T follicular helper cell (primary cell): ENCODE data around the gene TRIP13.
"Not testable (repeated sequence)": the region's sequence is repeated elsewhere in the genome, so short reads cannot be mapped to it uniquely, and the experiment has no call there.

Experiments
- DNase-seq: peaks from one replicate; pipeline ENCODE4 v3.0.0-alpha.2; 2020; ENCODE audit warnings: low read depth
- total RNA-seq, 2 experiments: gene quantifications; one replicate each; lab custom pipeline; 2026; lab: John Stamatoyannopoulos, UW

TRIP13 gene
- total RNA-seq = 1.9 to 9.1 reads per million in 2 experiments

GRCh38 chr5:892394-893136, at the start of gene TRIP13, which contains the start of gene BRD9:
TRIP13 (plus strand) TSS chr5:892884; CDS start chr5:892999, 115 bp downstream.
BRD9 (minus strand) TSS chr5:892801; CDS start chr5:892657, 144 bp downstream.
- DNase-seq = peak; percentile 74

DNA sequence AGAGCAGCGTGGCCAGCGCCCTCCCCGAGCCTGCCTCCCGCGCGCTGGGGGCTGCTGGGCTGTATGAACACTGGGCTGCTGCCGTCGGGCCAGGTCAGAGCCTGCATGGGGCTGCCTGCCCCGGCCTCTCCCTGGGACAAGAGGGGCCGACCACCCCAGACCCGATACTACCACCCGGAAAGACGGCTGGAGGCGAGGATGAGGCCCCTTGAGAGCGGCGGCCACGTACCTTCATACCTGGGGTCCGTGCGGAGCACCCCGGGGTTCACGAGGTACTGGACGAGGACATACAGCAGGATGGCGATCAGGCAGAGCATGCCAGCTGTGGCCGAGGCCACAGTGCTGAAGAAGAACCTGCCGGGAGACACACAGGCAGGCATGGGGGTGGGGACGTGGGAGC, 49.3 kb upstream of the TRIP13 start:
- DNase-seq = not testable (repeated sequence)

- DNase-seq = not testable (repeated sequence)
Measured at GRCh38 chr5:843926-844325, 48.8 kb upstream of the TRIP13 start.

- not testable (repeated sequence) for DNase-seq
Measured at GRCh38 chr5:844426-844825, 48.3 kb upstream of the TRIP13 start.

DNA sequence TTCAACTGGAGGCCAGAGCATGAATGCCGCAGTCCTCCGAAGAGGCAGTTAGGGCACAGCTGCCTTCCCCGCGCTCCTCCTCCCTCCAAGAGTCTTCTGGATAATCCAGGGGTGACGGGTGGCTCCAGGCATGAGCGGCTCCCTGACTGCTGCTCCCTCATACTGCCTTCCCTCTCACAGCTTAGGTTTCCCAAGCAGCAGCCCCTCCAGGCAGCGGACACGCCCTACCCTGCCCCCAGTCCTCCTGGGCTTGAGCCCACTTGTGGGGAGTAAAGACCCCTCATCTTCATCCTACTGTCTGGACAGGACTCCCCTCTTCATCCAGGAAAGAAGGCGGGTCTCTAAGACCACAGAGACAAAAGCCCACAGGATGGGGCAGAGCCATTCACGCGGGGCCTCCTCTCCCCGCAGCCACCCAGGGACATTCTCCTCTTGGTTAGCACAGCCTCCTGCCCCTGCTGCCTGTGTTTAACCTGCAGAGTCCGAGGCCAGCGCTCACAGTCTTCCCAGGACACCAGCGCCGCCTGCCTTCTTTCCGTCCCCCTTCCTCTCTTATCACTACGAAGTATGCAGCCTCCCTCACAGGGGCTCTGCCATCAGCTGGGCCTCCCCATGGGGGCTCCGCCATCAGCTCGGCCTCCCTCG, 47.5 kb upstream of the TRIP13 start:
- not testable (repeated sequence) for DNase-seq

- DNase-seq = not testable (repeated sequence)
Measured at GRCh38 chr5:845676-846601, 46.7 kb upstream of the TRIP13 start.

- not testable (repeated sequence) for DNase-seq
Measured at GRCh38 chr5:846602-847091, 46.0 kb upstream of the TRIP13 start.

- not testable (repeated sequence) for DNase-seq
Measured at GRCh38 chr5:847212-847611, 45.5 kb upstream of the TRIP13 start.

GRCh38 chr5:847736-848135, 44.9 kb upstream of the TRIP13 start:
- DNase-seq = not testable (repeated sequence)

DNA sequence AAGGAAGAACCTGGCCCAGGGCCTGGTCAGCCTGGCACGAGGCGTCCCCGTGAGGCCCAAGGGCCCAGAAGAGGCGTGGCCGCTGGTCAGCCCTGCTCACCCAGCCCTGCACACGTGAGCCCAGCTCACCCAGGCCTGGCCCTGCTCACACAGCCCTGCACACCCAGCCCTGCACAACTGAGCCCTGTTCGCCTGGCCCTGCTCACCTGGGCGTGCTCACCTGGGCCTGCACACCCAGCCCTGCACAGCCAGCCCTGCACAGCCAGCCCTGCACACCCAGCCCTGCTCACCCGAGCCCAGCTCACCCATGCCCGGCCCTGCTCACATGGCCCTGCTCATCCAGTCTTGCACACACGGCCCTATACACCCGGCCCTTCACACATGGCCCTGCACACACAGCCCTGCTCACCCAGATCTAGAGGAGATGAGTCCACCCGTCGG, 44.0 kb upstream of the TRIP13 start:
- DNase-seq = no peak

DNA sequence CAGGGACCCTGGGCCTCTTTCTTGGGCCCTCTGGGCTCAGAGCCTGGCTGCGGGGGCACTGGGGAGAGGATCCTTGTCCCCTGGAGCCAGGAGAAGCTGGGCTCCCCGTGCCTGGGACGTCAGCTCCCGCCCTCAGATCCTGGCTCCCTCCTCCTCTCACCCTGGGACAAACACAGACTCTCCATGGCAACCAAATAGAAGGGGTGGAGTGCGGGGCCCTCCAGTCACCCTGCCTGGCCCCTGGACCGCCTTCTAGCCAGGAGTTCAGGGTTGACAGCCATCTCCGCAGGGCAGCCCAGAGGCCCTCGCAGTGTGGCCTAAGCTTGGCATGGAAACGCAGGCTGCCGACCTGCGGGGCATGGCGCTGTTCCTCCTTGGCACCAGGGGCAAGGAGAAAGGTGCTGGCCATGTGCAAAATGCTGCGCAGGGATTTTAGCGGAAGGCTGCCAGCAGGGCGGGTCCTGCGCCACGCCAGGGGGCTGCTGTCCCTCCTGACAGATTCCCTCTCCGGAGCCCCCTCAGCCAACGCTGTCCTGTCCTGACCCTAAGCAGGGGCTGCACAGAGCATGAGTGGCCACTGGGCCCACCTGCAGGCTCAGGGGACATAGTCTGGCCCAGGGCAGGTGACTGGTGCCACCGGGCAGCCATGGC, 42.9 kb upstream of the TRIP13 start:
- DNase-seq = no peak

- no peak for DNase-seq
Measured at GRCh38 chr5:850511-851006, 42.1 kb upstream of the TRIP13 start, which contains the start of gene ZDHHC11. ZDHHC11 (minus strand) TSS chr5:850986; CDS start chr5:850602, 384 bp downstream.

DNA sequence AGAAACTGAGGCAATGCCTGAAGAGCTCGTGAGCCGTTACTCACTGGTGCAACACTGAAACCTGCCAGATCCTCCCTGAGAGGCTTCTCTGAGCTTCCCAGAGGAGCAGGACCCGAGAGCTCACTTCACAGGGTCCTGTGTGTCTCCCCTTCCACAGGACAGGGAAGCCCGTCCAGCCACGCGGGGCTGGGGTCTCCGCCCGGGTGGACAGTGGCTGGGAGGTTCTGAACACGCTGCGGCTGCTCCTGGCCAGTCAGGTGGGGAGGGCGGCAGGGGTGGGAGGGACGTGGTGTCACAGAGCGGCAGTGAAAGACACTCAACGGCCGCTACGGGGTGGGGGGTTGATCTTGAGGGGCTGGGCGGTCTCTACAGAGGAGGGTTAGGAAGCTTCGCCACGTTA, 41.6 kb upstream of the TRIP13 start:
- DNase-seq = no peak

- DNase-seq = no peak
Measured at GRCh38 chr5:851553-851952, 41.1 kb upstream of the TRIP13 start.

DNA sequence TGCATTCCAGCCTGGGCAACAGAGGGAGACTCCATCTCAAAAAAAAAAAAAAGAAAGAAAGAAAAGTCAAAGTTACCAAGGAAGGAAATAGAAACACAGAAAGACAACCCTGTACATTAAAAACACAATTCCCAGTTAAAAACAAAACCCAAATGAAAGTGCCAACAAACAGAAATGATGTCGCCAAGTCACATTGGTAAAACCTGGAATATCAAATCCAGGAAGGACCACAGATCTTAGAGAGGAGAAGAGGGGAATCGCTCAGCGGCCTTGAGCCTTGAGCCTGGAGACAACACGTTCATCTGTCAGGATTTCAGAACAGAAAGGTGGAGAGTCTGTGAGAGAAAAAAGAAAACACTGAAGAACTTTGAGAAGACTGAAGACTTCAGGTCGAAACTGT, 40.7 kb upstream of the TRIP13 start:
- DNase-seq = no peak

- DNase-seq = no peak
Measured at GRCh38 chr5:852431-853401, 40.0 kb upstream of the TRIP13 start.

DNA sequence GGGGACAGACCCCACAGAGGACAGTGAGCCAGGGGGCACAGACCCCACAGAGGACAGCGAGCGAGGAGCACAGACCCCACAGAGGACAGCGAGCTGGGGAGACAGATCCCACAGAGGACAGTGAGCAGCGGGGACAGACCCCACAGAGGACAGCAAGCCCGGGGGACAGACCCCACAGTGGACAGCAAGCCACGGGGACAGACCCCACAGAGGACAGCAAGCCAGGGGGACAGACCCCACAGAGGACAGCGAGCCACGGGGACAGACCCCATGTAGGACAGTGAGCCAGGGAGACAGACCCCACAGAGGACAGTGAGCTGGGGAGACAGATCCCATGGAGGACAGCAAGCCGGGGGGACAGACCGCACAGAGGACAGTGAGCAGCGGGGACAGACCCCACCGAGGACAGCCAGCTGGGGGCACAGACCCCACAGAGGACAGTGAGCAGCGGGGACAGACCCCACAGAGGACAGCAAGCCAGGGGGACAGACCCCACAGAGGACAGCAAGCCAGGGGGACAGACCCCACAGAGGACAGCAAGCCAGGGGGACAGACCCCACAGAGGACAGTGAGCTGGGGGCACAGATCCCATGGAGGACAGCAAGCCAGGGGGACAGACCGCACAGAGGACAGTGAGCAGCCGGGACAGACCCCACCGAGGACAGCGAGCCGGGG, 39.1 kb upstream of the TRIP13 start:
- DNase-seq = not testable (repeated sequence)

GRCh38 chr5:854217-854616, 38.5 kb upstream of the TRIP13 start:
- DNase-seq = no peak
